Adrenal gland (tissue), 5 donors: Measurements from ENCODE around the gene DPEP2.

Experiments
- CTCF ChIP-seq, 6 experiments: fragments of 450-650 bp in 4 of 6; fragments of 200-600 bp in 2 of 6; sonication (generic) in 1 of 6; IDR thresholded peaks; 1 replicate in 5 of 6; 2 replicates in 1 of 6; pipeline versions ENCODE4 v1.5.1 to v1.8.0; 2016 to 2021; ENCODE audit warnings: antibody characterized with exemption in 6 of 6, mild to moderate bottlenecking in 2 of 6, moderate library complexity in 1 of 6
- POLR2A ChIP-seq, 2 donors: fragments of 450-650 bp; IDR thresholded peaks; one replicate each; pipeline ENCODE4 v1.6.1; 2017; ENCODE audit warnings: antibody characterized with exemption in 2 of 2, mild to moderate bottlenecking in 2 of 2, moderate library complexity in 1 of 2
- donor health status: DM: no; HTN: no; CAD: no.

DNA sequence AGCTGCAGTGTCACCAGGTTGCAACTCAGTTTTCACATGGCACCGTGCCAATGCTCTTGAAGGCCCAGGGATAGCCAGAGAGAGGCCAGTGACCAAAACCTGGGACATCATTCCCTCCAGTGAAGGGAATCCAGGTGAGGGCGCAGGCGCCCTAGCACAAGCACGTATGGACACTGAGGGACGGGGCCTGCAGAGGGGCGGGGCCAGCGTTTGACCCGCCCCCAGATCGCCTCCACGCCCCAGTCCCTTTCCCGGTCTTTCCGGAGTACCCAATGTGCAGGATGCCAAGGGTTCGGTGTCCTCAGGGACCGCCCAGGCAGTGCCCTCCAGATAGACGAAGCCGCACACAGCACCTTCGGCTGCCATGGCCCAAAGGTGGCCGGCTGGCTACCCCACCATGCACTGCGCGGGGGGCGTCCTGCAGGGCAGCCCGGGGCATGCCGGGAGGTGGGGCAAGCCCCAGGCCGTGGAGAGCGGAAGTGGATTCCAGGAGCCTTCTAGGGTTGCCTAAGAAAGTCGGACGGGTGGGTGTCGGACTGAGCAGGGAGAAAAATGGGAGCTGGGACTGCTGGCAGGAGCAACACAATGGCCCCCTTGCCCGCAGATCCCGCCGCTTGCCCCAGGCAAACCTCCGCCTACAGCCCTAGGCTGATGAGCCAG, 35.5 kb downstream of the DPEP2 start:
- TF ChIP-seq CTCF (IDR thresholded peaks at IDR 0.05), result no peak
- TF ChIP-seq POLR2A (IDR thresholded peaks at IDR 0.05), result no peak
